WI38 (cell line): ENCODE data around the gene OR2L8.

ENCODE experiments used
- H3K4me3 ChIP-seq: 2 replicates; pipeline ENCODE4 v1.5.1; 2011; ENCODE audit warnings: low read depth, mild to moderate bottlenecking, control low read depth, low read length
- TF ChIP-seq, protein P1 (sequence below): IDR thresholded peaks from 2 replicates; pipeline ENCODE4 v1.5.1; 2012; ENCODE audit warnings: low read depth, mild to moderate bottlenecking, control low read depth, low read length

Gene OR2L8, protein sequence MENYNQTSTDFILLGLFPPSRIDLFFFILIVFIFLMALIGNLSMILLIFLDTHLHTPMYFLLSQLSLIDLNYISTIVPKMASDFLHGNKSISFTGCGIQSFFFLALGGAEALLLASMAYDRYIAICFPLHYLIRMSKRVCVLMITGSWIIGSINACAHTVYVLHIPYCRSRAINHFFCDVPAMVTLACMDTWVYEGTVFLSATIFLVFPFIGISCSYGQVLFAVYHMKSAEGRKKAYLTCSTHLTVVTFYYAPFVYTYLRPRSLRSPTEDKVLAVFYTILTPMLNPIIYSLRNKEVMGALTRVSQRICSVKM

DNA sequence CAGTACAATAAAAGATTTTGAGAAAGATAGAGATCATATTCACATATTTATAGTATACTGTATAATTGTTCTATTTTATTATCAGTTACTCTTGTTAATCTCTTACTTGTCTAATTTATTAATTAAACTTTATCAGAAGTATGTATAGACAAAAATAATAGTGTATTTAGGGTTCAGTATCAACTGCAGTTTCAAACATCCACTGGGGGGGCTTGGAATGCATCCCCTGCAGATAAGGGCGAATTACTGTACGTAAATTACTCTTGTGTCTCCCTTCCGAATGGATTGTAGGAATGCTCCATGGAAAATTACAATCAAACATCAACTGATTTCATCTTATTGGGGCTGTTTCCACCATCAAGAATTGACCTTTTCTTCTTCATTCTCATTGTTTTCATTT, at the start of gene OR2L8:
OR2L8 (plus strand) TSS at position 301 of the 400 bp plus-strand sequence; CDS start at position 301, 0 bp downstream.
- H3K4me3 ChIP-seq = no peak within 1 kb of the TSS
- TF ChIP-seq, protein P1, sequence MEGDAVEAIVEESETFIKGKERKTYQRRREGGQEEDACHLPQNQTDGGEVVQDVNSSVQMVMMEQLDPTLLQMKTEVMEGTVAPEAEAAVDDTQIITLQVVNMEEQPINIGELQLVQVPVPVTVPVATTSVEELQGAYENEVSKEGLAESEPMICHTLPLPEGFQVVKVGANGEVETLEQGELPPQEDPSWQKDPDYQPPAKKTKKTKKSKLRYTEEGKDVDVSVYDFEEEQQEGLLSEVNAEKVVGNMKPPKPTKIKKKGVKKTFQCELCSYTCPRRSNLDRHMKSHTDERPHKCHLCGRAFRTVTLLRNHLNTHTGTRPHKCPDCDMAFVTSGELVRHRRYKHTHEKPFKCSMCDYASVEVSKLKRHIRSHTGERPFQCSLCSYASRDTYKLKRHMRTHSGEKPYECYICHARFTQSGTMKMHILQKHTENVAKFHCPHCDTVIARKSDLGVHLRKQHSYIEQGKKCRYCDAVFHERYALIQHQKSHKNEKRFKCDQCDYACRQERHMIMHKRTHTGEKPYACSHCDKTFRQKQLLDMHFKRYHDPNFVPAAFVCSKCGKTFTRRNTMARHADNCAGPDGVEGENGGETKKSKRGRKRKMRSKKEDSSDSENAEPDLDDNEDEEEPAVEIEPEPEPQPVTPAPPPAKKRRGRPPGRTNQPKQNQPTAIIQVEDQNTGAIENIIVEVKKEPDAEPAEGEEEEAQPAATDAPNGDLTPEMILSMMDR = no peak

DNA sequence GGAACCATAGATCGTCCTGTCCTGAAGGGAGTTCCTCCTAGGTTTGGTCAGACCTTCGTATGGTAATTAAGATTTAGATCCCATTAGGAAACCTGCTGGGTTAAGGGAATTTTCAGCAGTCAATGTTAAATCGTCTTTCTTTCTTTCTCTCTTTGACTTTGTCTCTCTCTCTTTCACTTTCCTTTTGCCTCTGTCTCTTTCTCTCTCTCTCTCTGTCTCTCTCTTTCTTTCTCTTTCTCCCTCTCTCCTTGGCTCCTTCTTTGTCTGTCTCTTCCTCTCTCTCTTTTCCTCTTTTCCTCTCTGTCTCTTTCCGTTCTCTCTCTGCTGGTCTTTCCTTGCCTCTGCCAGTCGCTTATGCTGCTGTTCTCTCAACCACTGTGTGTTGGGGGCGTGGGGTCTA, 44.5 kb upstream of the OR2L8 start:
- TF ChIP-seq, protein P1 = no peak
- H3K4me3 ChIP-seq = 0 out of 2 replicates have a peak overlapping the region, but pooled peaks have one; percentile 21

DNA sequence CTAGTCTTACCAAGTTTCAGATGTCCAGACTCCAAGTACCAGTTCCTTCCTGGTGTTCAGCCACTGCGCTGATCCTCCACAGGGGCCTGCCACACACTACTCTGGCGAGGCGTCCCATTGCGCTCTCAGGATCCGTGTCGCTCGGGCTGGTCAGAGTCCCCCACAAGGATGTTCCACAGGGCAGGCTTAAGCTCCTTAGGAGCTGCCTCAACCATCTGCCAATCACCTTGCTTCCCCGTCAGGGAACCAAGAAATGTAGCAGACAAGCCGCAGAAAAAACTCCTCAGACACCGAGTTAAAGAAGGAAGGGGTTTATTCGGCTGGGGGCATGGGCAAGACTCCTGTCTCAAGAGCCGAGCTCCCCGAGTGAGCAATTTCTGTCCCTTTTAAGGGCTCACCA, 43.5 kb upstream of the OR2L8 start:
- TF ChIP-seq, protein P1 = no peak
- no peak overlapping the region for H3K4me3 ChIP-seq

DNA sequence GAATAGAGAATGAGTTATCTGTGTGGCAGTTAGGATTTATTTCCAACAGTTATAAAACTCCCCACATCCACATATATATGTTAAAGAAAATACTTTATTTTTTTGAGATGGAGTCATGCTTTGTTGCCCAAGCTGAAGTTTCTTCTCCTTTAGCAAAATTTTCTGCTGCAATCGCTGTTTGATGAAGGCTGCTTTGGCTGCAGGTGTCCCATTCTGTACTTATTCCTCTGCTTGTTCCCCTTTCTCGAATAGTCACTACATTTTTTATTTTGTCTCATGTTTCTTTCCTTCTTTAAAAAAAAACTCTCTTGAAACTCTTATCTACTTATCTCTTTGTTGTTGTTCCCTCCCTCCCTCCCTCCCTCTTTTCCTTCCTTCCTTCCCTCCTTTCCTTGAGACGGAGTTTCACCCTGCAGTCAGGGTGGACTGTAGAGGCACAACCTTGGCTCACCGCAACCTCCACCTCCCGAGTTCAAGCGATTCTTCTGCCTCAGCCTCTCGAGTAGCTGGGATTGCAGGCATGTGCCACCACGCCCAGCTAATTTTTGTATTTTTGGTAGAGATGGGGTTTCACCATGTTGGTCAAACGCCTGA, 42.7 kb upstream of the OR2L8 start:
- TF ChIP-seq, protein P1 = no peak
- H3K4me3 ChIP-seq = no peak overlapping the region

DNA sequence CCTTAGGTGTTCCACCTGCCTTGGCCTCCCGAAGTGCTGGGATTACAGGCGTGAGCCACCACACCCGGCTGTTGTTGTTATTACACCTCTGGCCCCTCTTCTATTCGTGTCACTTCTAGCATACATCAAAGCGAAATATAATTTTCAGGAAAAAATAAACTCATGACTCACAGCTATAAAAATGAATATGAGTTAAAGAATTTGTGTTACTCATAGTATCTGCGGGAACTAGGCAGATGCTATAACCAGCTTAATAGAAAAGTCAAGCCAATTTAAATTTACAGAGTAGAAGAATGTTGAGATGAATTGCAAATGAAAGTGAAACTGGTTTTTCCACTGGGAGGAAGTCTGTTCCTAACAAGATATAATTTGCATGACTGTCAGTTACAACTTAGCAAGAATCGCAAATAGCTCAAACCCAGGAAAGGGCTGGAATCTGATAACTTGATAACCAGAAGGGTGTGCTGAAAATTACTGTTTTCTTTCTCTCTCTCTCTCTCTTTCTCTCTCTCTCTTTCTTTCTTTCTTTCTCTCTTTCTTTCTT, 42.1 kb upstream of the OR2L8 start:
- TF ChIP-seq, protein P1 = no peak
- H3K4me3 ChIP-seq = 0 out of 2 replicates have a peak overlapping the region, but pooled peaks have one; percentile 5

DNA sequence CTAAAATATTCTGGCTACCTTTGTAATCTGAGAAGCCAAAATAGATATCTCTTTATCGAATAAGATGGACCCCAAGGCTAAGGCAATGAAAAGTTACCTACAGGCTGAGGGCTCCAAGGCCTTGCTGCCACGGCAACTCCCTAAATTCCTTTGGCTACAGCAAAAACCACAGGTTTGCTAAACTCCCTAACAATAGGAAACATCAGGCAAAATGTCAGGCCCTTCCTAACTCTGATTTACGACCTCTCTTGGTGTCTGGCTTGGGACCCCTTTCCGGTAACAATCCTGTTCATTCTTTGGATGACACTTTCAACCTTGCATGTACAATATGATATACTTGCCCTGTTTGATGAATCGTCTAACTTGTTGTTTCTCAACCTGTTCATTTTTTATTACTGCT, 39.9 kb upstream of the OR2L8 start:
- TF ChIP-seq, protein P1 = no peak

DNA sequence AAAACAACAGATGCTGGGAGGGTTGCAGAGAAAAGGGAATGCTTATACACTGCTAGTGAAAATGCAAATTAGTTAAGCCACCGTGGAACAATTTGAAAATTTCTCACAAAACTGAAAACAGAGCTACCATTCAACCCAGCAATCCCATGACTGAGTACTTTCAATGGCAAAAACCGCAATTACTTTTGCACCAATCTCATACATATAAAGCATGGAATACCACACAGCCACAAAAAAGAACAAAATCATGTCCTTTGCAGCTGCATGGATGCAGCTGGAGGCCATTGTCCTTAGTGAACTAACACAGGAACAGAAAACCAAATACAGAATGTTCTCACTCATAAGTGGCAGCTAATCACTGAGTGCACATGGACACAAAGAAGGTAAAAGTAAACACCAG, 34.9 kb upstream of the OR2L8 start:
- no peak overlapping the region for H3K4me3 ChIP-seq
- TF ChIP-seq, protein P1 = no peak

More for the DNA sequence above, 39.9 kb upstream of the OR2L8 start:
- H3K4me3 ChIP-seq = no peak overlapping the region
